Activated CD4-positive, alpha-beta T cell treated with anti-CD3 and anti-CD28 coated beads, Interleukin-2, amount 50 U/mL, for 24 hours (primary cell): Measurements from ENCODE around the gene PARD6B.
"Not testable (repeated sequence)": the region's sequence is repeated elsewhere in the genome, so short reads cannot be mapped to it uniquely, and the experiment has no call there.

ENCODE experiments used
- DNase-seq, 2 donors: peaks; one replicate each; pipeline ENCODE4 v3.0.0-alpha.2; 2020; ENCODE audit warnings: low read depth in 1 of 2, low spot score in 1 of 2

PARD6B gene

GRCh38 chr20:50798650-50799049 is 67.3 kb downstream of the PARD6B start:
- no peak for DNase-seq

- DNase-seq: no peak
Measured at GRCh38 chr20:50799176-50799889, 68.0 kb downstream of the PARD6B start.

GRCh38 chr20:50799890-50800550 is 68.6 kb downstream of the PARD6B start:
- DNase-seq: no peak

GRCh38 chr20:50800986-50801746 is 69.8 kb downstream of the PARD6B start:
- not testable (repeated sequence) for DNase-seq

- no peak for DNase-seq
Measured at GRCh38 chr20:50801747-50802125, 70.4 kb downstream of the PARD6B start.

- DNase-seq: no peak
Measured at GRCh38 chr20:50802289-50802688, 70.9 kb downstream of the PARD6B start.

- peak in 1 of 2 donors; percentile 23 for DNase-seq
Measured at GRCh38 chr20:50804437-50805348, 73.3 kb downstream of the PARD6B start.

GRCh38 chr20:50805349-50805684 is 73.9 kb downstream of the PARD6B start:
- no peak for DNase-seq

GRCh38 chr20:50806126-50806768 is 74.9 kb downstream of the PARD6B start:
- DNase-seq: no peak
